Transverse colon (tissue), 4 donors: Measurements from ENCODE around the gene MED17.

ENCODE experiments used
- CTCF ChIP-seq, 5 experiments: fragments of 200-600 bp in 3 of 5; fragments of 450-650 bp in 2 of 5; sonication (generic) in 3 of 5; IDR thresholded peaks; 1 replicate in 2 of 5; 2 replicates in 3 of 5; pipeline ENCODE4 v1.5.1; 2016 to 2017; ENCODE audit warnings: antibody characterized with exemption in 5 of 5, inconsistent platforms in 3 of 5, mild to moderate bottlenecking in 2 of 5, moderate library complexity in 1 of 5
- EP300 ChIP-seq: sonication (generic); formaldehyde crosslinking; IDR thresholded peaks from one replicate; pipeline ENCODE4 v1.6.1; 2017; ENCODE audit warnings: antibody characterized with exemption, low read depth
- POLR2A ChIP-seq: fragments of 450-650 bp; IDR thresholded peaks from one replicate; pipeline ENCODE4 v1.6.1; 2016; ENCODE audit warnings: antibody characterized with exemption, mild to moderate bottlenecking, moderate library complexity
- POLR2AphosphoS5 ChIP-seq, 3 donors: sonication (generic); formaldehyde crosslinking; IDR thresholded peaks; one replicate each; pipeline ENCODE4 v1.6.1; 2016; ENCODE audit warnings: antibody characterized with exemption in 3 of 3

GRCh38 chr11:93757924-93758865 is 25.9 kb upstream of the MED17 start:
- TF ChIP-seq POLR2AphosphoS5 (IDR thresholded peaks at IDR 0.05) (no peak), CTCF (IDR thresholded peaks at IDR 0.05) (no peak), EP300 (no peak), POLR2A (no peak)
